GM23248 (cell line): ENCODE results near the gene PABPN1L.

Source experiments
- EZH2 ChIP-seq: fragments of 200-600 bp; sonication (generic); IDR thresholded peaks from 2 replicates; pipeline ENCODE4 v1.6.1; 2018; ENCODE audit warnings: antibody characterized with exemption, mild to moderate bottlenecking; ENCODE audit not compliant: insufficient read depth, poor library complexity, severe bottlenecking
- EZH2phosphoT487 ChIP-seq: fragments of 200-600 bp; sonication (generic); IDR thresholded peaks from 2 replicates; pipeline ENCODE4 v1.6.1; 2018; ENCODE audit warnings: antibody characterized with exemption, moderate library complexity, mild to moderate bottlenecking, low read depth; ENCODE audit not compliant: insufficient read depth

GRCh38 chr16:88833086-88833485, 33.4 kb downstream of the PABPN1L start:
- TF ChIP-seq EZH2 (no peak), EZH2phosphoT487 (no peak)
